B cell (primary cell): ENCODE measurements around the gene ARFGAP2.
"Not testable (repeated sequence)": the region's sequence is repeated elsewhere in the genome, so short reads cannot be mapped to it uniquely, and the experiment has no call there.

Experiments
- CTCF ChIP-seq: fragments of 200-600 bp; IDR thresholded peaks from one replicate; pipeline ENCODE4 v1.8.0; 2022; ENCODE audit warnings: antibody characterized with exemption, mild to moderate bottlenecking
- EZH2 ChIP-seq: IDR thresholded peaks from 2 replicates; pipeline ENCODE4 v1.6.1; 2012; ENCODE audit warnings: borderline replicate concordance, low read depth, mild to moderate bottlenecking, moderate library complexity, low read length; ENCODE audit not compliant: insufficient read depth, poor library complexity, severe bottlenecking

DNA sequence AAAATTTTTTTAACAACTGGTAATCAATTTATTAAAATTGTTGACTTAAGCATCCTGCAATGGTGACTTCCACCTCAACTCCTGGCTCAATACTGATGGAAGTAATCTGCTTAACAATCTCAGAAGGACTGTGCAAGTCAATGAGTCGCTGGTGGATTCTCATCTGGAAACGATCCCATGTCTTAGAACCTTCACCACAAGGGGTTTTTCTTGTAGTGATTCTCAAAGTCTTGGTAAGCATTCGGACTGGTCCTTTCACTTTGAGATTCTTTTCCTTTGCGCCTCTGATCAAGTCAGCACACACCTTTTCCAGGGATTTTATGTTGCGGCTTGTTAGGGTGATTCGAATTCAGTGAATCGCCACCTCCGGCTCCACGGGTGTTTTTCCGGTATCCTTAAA lies 14.5 kb upstream of the ARFGAP2 start:
- not testable (repeated sequence) for TF ChIP-seq CTCF, EZH2
